Epithelial cell of alveolus of lung (primary cell): Measurements from ENCODE around the gene PCDHB14. TPM values are rescaled to one million over a fixed set of nuclear protein-coding genes. Genes with fewer than 3 reads are reported as not detected.

Experiments
- total RNA-seq: library from RNA; depleted of rRNA; stranded (reverse); fragments of >200 nt; gene quantifications from 2 replicates; pipeline ENCODE4 v1.2.1, GENCODE V29; 2015

PCDHB14 gene
- 1.4 TPM in 1 of 2 replicates, not detected in the other for total RNA-seq

DNA sequence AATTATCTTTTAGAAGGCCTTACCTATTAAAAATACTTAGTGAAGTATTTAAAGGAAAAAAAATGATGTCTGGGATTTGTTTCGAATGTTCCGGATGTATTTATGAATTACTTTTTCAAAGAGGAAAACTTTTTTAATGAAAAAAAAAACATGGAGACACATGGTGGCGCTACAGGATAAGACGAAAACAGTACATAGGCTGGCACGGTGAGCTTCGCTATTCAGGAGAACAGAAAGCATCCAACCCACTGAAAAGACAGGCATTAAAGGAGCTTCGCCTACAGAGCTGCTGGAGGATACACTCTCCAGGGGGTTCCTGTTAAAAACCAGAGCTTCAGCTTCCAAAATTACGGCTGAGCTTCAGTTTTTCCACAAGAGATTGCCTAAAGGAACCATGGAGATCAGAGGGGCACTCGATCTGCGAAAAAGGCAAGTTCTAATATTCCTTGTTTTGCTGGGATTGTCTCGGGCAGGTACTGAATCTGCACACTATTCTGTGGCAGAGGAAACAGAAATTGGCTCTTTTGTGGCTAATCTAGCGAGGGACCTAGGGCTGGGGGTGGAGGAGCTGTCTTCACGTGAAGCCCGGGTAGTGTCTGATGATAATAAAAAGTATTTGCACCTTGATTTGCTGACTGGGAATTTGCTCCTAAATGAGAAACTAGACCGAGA lies at the start of gene PCDHB14:
PCDHB14 (plus strand) TSS at position 232 of the 672 bp plus-strand sequence; CDS start at position 395, 163 bp downstream.

DNA sequence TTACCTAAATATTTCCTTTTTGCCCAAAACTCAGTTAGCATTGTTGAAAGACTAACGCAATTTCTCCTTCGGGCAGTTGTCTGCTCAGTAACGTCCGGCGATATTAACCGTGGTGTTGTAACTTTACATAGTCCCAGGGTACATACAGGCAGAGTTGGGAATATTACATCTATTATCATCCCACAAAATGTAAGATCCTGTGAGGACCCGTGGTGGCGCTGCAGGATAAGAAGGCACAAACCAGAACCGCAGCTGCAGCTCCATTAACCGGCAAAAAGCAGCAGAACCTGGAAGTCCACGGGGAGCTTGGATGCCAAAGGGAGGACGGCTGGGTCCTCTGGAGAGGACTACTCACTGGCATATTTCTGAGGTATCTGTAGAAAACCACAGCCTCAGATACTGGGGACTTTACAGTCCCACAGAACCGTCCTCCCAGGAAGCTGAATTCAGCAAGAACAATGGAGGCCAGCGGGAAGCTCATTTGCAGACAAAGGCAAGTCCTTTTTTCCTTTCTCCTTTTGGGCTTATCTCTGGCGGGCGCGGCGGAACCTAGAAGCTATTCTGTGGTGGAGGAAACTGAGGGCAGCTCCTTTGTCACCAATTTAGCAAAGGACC lies 45.5 kb upstream of the PCDHB14 start, which contains the start of gene PCDHB8:
PCDHB8 (plus strand) TSS at position 214 of the 615 bp plus-strand sequence; CDS start at position 459, 245 bp downstream.

DNA sequence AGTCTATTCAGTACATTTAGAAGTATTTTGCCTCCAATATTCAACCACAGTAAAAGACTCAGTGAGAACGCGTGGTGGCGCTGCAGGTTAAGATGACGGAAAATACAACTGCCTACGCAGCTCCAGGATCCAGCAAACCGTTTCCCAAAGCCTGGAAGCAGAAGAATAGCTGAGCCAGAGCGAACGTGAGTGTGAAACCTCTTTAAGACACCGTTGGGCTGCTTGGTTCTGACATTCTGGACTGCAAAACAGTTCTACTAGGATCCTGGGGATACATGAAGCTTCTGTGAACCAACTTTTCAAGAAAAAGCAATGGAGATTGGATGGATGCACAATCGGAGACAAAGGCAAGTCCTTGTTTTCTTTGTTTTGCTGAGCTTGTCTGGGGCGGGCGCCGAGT lies 40.9 kb upstream of the PCDHB14 start, which contains the start of gene PCDHB16:
PCDHB16 (plus strand) TSS at position 140 of the 400 bp plus-strand sequence; CDS start at position 313, 173 bp downstream.

DNA sequence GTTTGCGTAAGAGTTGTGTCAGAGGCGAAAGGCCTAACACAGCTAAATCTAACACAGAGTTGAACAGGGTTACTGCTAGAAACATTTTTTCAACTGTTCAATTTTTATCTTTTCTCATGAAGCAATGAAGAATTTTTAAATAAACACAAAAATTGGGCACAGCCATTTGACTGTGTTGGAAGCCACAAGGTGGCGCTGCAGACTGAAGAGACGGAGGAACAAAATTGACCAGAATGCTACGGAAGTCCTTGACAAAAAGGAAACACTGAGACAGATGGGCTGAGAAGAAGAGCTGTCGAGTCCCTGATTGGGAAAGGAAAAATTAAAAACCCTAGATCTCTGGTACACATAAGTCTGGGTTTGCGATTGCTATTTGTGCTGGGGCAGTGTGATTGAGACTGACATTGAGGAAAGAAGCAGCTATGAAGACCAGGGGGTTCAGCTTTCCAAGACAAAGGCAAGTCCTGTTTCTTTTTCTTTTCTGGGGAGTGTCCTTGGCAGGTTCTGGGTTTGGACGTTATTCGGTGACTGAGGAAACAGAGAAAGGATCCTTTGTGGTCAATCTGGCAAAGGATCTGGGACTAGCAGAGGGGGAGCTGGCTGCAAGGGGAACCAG lies 36.1 kb upstream of the PCDHB14 start, which contains the start of gene PCDHB9:
PCDHB9 (plus strand) TSS at position 265 of the 616 bp plus-strand sequence; CDS start at position 423, 158 bp downstream.

DNA sequence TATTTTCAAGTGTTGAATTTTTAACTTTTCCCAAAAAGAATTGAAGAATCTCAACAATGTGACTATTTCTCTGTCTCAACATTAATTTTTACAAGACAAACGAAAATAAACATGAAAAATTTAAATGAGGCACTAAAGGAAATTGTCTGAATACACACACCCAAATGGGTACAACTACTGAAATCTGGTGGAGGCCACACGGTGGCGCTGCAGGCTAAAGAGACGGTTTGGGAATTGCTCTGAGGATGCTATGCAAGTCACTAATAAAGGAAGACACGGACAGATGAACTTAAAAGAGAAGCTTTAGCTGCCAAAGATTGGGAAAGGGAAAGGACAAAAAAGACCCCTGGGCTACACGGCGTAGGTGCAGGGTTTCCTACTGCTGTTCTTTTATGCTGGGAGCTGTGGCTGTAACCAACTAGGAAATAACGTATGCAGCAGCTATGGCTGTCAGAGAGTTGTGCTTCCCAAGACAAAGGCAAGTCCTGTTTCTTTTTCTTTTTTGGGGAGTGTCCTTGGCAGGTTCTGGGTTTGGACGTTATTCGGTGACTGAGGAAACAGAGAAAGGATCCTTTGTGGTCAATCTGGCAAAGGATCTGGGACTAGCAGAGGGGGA lies 30.9 kb upstream of the PCDHB14 start, which contains the start of gene PCDHB10:
PCDHB10 (plus strand) TSS at position 244 of the 616 bp plus-strand sequence; CDS start at position 444, 200 bp downstream.

DNA sequence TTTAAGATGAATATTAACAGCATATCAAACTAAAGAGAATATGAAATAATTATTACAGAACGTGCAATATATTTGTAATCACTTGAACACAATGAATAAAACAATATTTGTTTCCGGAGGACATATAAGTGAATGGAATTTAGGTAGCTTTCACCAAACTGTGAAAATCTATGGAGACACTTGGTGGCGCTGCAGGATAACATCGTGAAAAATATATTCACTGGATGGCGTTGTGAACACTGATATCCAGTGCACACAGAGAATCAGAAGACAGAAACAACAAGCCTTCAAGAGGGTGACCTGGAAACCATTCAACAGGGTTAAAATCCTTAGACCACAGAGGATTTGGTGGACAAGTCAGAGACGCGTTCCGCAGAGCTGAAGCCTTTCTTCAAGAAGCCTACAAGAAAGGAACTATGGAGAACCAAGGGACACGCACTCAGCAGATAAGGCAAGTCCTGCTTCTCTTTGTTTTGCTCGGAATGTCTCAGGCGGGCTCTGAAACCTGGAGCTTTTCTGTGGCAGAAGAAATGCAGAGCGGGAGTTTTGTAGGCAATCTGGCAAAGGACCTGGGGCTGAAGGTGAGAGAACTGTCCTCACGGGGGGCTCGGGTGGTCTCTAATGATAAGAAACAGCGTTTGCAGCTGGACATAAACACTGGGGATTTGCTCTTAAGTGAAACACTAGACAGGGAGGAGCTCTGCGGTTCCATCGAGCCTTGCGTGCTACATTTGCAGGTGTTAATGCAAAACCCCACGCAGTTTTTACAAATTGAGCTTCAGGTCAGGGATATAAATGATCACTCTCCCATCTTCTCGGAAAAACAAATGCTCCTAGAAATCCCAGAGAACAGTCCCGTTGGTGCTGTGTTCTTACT lies 23.5 kb upstream of the PCDHB14 start, which contains the start of gene PCDHB11:
PCDHB11 (plus strand) TSS at position 269 of the 877 bp plus-strand sequence; CDS start at position 417, 148 bp downstream.

DNA sequence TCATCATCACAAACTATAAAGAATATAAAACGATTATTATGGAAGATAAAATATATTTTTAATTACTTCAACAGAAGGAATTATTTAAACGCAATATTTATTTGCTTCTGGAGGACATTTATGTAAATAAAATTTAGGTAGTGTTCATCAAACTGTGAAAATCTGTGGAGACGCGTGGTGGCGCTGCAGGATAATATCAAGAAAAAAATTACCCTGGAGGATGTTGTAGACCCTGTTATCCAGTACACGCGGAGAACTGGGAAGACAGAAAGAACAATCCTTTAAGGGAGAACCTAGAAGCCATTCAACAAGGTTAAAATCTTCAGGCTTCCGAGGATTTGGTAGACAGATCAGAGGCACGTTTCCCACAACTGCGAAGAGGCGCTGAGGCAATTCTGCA lies 14.7 kb upstream of the PCDHB14 start, which contains the start of gene PCDHB12:
PCDHB12 (plus strand) TSS at position 242 of the 400 bp plus-strand sequence. CDS start 189 bp downstream, outside the sequence.

DNA sequence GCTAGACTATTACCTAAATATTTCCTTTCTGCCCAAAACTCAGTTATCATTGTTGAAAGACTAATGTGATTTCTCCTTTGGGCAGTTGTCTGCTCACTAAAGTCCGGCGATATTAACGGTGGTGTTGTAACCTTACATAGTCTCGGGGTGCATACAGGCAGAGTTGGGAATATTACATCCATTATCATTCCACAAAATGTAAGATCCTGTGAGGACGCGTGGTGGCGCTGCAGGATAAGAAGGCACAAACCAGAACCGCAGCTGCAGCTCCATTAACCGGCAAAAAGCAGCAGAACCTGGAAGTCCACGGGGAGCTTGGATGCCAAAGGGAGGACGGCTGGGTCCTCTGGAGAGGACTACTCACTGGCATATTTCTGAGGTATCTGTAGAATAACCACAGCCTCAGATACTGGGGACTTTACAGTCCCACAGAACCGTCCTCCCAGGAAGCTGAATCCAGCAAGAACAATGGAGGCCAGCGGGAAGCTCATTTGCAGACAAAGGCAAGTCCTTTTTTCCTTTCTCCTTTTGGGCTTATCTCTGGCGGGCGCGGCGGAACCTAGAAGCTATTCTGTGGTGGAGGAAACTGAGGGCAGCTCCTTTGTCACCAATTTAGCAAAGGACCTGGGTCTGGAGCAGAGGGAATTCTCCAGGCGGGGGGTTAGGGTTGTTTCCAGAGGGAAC lies 9.3 kb upstream of the PCDHB14 start, which contains the start of gene PCDHB13:
PCDHB13 (plus strand) TSS at position 264 of the 684 bp plus-strand sequence; CDS start at position 469, 205 bp downstream.

DNA sequence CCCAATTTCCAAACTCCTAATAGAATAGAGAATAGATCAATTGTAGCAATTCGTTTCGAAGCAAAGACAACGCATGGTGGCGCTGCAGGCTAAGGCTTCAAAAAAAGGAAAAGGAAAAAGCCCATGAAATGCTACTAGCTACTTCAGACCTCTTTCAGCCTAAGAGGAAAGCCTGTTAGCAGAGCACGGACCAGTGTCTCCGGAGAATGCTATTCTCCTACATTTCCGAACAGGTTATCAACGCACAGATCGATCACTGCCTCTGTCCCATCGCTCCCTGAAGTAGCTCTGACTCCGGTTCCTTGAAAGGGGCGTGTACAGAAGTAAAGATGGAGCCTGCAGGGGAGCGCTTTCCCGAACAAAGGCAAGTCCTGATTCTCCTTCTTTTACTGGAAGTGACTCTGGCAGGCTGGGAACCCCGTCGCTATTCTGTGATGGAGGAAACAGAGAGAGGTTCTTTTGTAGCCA lies 22.1 kb downstream of the PCDHB14 start, which contains the start of gene PCDHB15:
PCDHB15 (plus strand) TSS at position 146 of the 468 bp plus-strand sequence; CDS start at position 330, 184 bp downstream.

Other genes with a start within 250 kb of the PCDHB14 start
- gene PCDHB1, start 172.0 kb upstream of the PCDHB14 start, total RNA-seq: not detected in 2 replicates
- under 0.01 and 1.2 TPM in 2 replicates for gene PCDHB2, start 128.7 kb upstream of the PCDHB14 start, total RNA-seq
- 0.13 and 0.16 TPM in 2 replicates for gene PCDHB3, start 122.9 kb upstream of the PCDHB14 start, total RNA-seq
- under 0.01 TPM in 1 of 2 replicates, not detected in the other for gene PCDHB4, start 101.5 kb upstream of the PCDHB14 start, total RNA-seq
- gene PCDHB5, start 88.1 kb upstream of the PCDHB14 start, total RNA-seq: 0.39 and 1.3 TPM in 2 replicates
- gene PCDHB6, start 73.3 kb upstream of the PCDHB14 start, total RNA-seq: 0.64 TPM in 1 of 2 replicates, not detected in the other
- under 0.01 and 1.9 TPM in 2 replicates for gene PCDHB7, start 50.7 kb upstream of the PCDHB14 start, total RNA-seq
- gene PCDHB8, start 45.6 kb upstream of the PCDHB14 start, total RNA-seq: not detected in 2 replicates
- 0.08 and 0.13 TPM in 2 replicates for gene PCDHB16, start 41.0 kb upstream of the PCDHB14 start, total RNA-seq
- 0.08 TPM in 1 of 2 replicates, not detected in the other for gene PCDHB9, start 36.2 kb upstream of the PCDHB14 start, total RNA-seq
- gene PCDHB10, start 31.0 kb upstream of the PCDHB14 start, total RNA-seq: 0.13 and 0.24 TPM in 2 replicates
- gene PCDHB11, start 23.7 kb upstream of the PCDHB14 start, total RNA-seq: 0.13 and 1.7 TPM in 2 replicates
- 0.08 TPM in 1 of 2 replicates, not detected in the other for gene PCDHB12, start 14.6 kb upstream of the PCDHB14 start, total RNA-seq
- 0.26 and 1.0 TPM in 2 replicates for gene PCDHB13, start 9.4 kb upstream of the PCDHB14 start, total RNA-seq
- gene PCDHB15, start 22.1 kb downstream of the PCDHB14 start, total RNA-seq: under 0.01 and 0.48 TPM in 2 replicates
- gene SLC25A2, start 80.7 kb downstream of the PCDHB14 start, total RNA-seq: not detected in 2 replicates
- gene TAF7, start 97.4 kb downstream of the PCDHB14 start, total RNA-seq: 45.3 and 69.6 TPM in 2 replicates
- 0.13 and 0.64 TPM in 2 replicates for gene PCDHGA1, start 107.2 kb downstream of the PCDHB14 start, total RNA-seq
- 0.39 and 3.8 TPM in 2 replicates for gene PCDHGA2, start 115.4 kb downstream of the PCDHB14 start, total RNA-seq
- gene PCDHGA3, start 120.5 kb downstream of the PCDHB14 start, total RNA-seq: 0.65 and 0.72 TPM in 2 replicates
- 0.39 and 2.2 TPM in 2 replicates for gene PCDHGB1, start 126.8 kb downstream of the PCDHB14 start, total RNA-seq
- 0.78 and 6.0 TPM in 2 replicates for gene PCDHGA4, start 131.7 kb downstream of the PCDHB14 start, total RNA-seq
- 0.39 and 3.0 TPM in 2 replicates for gene PCDHGB2, start 136.7 kb downstream of the PCDHB14 start, total RNA-seq
- 0.13 and 1.3 TPM in 2 replicates for gene PCDHGA5, start 140.8 kb downstream of the PCDHB14 start, total RNA-seq
- 0.39 and 6.1 TPM in 2 replicates for gene PCDHGB3, start 146.9 kb downstream of the PCDHB14 start, total RNA-seq
- 1.0 and 3.0 TPM in 2 replicates for gene PCDHGA6, start 150.5 kb downstream of the PCDHB14 start, total RNA-seq
- 0.65 and 4.0 TPM in 2 replicates for gene PCDHGA7, start 159.4 kb downstream of the PCDHB14 start, total RNA-seq
- 3.7 and 9.3 TPM in 2 replicates for gene PCDHGB4, start 164.4 kb downstream of the PCDHB14 start, total RNA-seq
- gene PCDHGA8, start 169.3 kb downstream of the PCDHB14 start, total RNA-seq: 0.65 and 1.2 TPM in 2 replicates
- 7.6 and 13.0 TPM in 2 replicates for gene PCDHGB5, start 174.6 kb downstream of the PCDHB14 start, total RNA-seq
- 1.4 and 7.8 TPM in 2 replicates for gene PCDHGA9, start 179.4 kb downstream of the PCDHB14 start, total RNA-seq
- gene PCDHGB6, start 184.7 kb downstream of the PCDHB14 start, total RNA-seq: 1.2 and 5.7 TPM in 2 replicates
- 3.4 and 11.8 TPM in 2 replicates for gene PCDHGA10, start 189.6 kb downstream of the PCDHB14 start, total RNA-seq
- gene PCDHGB7, start 194.3 kb downstream of the PCDHB14 start, total RNA-seq: 7.2 and 23.6 TPM in 2 replicates
- gene PCDHGA11, start 197.7 kb downstream of the PCDHB14 start, total RNA-seq: 5.9 and 13.7 TPM in 2 replicates
- gene PCDHGA12, start 207.2 kb downstream of the PCDHB14 start, total RNA-seq: 10.2 and 17.4 TPM in 2 replicates